22Rv1 (cell line): ENCODE data around the gene TLCD5.

Experiments used
- ZFX ChIP-seq: fragments of 450-650 bp; IDR thresholded peaks from 2 replicates; pipeline ENCODE4 v1.6.1; 2017; ENCODE audit warnings: antibody characterized with exemption, borderline replicate concordance
- TF ChIP-seq, protein P1 (sequence below): fragments of 450-650 bp; IDR thresholded peaks from 2 replicates; pipeline ENCODE4 v1.5.1; 2017; ENCODE audit warnings: mild to moderate bottlenecking

GRCh38 chr11:120375076-120375475, 50.0 kb downstream of the TLCD5 start:
- TF ChIP-seq, protein P1, sequence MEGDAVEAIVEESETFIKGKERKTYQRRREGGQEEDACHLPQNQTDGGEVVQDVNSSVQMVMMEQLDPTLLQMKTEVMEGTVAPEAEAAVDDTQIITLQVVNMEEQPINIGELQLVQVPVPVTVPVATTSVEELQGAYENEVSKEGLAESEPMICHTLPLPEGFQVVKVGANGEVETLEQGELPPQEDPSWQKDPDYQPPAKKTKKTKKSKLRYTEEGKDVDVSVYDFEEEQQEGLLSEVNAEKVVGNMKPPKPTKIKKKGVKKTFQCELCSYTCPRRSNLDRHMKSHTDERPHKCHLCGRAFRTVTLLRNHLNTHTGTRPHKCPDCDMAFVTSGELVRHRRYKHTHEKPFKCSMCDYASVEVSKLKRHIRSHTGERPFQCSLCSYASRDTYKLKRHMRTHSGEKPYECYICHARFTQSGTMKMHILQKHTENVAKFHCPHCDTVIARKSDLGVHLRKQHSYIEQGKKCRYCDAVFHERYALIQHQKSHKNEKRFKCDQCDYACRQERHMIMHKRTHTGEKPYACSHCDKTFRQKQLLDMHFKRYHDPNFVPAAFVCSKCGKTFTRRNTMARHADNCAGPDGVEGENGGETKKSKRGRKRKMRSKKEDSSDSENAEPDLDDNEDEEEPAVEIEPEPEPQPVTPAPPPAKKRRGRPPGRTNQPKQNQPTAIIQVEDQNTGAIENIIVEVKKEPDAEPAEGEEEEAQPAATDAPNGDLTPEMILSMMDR = no peak
- no peak for TF ChIP-seq ZFX
